ENCODE measurements around the gene NUP98.

DNA sequence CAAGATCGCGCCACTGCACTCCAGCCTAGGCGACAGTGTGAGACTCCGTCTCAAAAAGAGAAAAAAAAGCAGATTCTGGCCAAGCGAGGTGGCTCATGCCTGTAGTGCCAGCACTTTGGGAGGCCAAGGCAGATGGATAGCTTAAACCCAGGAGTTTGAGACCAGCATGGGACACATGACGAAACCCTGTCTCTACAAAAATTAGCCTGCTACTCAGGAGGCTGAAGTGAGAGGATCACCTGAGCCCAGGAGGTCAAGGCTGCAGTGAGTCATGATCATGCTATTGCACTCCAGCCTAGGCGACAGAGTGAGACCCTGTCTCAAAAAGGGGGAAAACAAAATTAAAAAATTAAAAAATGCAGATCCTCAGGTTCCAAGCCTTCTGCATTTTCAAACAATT lies 25.0 kb upstream of the NUP98 start:
- no peak for TF ChIP-seq CTCF (IDR thresholded peaks at IDR 0.05; ENCODE audit: borderline replicate concordance, extremely low read depth, low read length, poor library complexity, severe bottlenecking)
- no peak for TF ChIP-seq EZH2 (IDR thresholded peaks at IDR 0.05; ENCODE audit: borderline replicate concordance, low read depth, low read length, severe bottlenecking)

Measured in DND-41 (cell line).